ENCODE data around the gene GHRL. TPM values are rescaled to one million over a fixed set of nuclear protein-coding genes. Genes with fewer than 3 reads are reported as not detected.
A peak's percentile ranks its signal among the peaks of the same experiment; 100 is the strongest.
"Not testable (repeated sequence)": the region's sequence is repeated elsewhere in the genome, so short reads cannot be mapped to it uniquely, and the experiment has no call there.

Gene GHRL
- total RNA-seq, 1 donor from 2014 or later = 45.8 TPM

GRCh38 chr3:10268930-10269329 lies 23.8 kb downstream of the GHRL start:
- no peak overlapping the region for H3K27ac Mint-ChIP-seq
- H3K4me1 Mint-ChIP-seq (ENCODE audit: low read depth) = peaks cover 5% of the 10 kb centered on the region
- no peak overlapping the region for H3K4me3 Mint-ChIP-seq (ENCODE audit: low read depth)
- H3K27me3 Mint-ChIP-seq = no peaks in the 10 kb centered on the region
- H3K9me3 Mint-ChIP-seq (ENCODE audit: low read depth) = no peaks in the 10 kb centered on the region
- peaks cover 21% of the 10 kb centered on the region for H3K36me3 Mint-ChIP-seq (ENCODE audit: insufficient read depth)
- TF ChIP-seq CTCF (IDR thresholded peaks at IDR 0.05; ENCODE audit: unreplicated experiment) = no peak
- no peak for DNase-seq (ENCODE audit: low spot score, unreplicated experiment)

GRCh38 chr3:10268116-10268515 lies 24.6 kb downstream of the GHRL start:
- TF ChIP-seq CTCF (IDR thresholded peaks at IDR 0.05; ENCODE audit: unreplicated experiment) = no peak
- Mint-ChIP-seq H3K4me3 (ENCODE audit: low read depth) (no peak overlapping the region), H3K4me1 (ENCODE audit: low read depth) (peaks cover 11% of the 10 kb centered on the region), H3K27me3 (no peaks in the 10 kb centered on the region), H3K9me3 (ENCODE audit: low read depth) (no peaks in the 10 kb centered on the region), H3K36me3 (ENCODE audit: insufficient read depth) (peaks cover 27% of the 10 kb centered on the region), H3K27ac (no peak overlapping the region)
- DNase-seq (ENCODE audit: low spot score, unreplicated experiment) = no peak

GRCh38 chr3:10266936-10267335 lies 25.8 kb downstream of the GHRL start:
- not testable (repeated sequence) for H3K27me3 Mint-ChIP-seq; H3K4me3 Mint-ChIP-seq (ENCODE audit: low read depth); H3K4me1 Mint-ChIP-seq (ENCODE audit: low read depth); DNase-seq (ENCODE audit: low spot score, unreplicated experiment); H3K9me3 Mint-ChIP-seq (ENCODE audit: low read depth); H3K27ac Mint-ChIP-seq
- H3K36me3 Mint-ChIP-seq (ENCODE audit: insufficient read depth) = peaks cover 30% of the 10 kb centered on the region

GRCh38 chr3:10265833-10266232 lies 26.9 kb downstream of the GHRL start:
- Mint-ChIP-seq H3K9me3 (ENCODE audit: low read depth) (no peaks in the 10 kb centered on the region), H3K27ac (no peak overlapping the region), H3K4me1 (ENCODE audit: low read depth) (peaks cover 9% of the 10 kb centered on the region), H3K36me3 (ENCODE audit: insufficient read depth) (peaks cover 31% of the 10 kb centered on the region), H3K4me3 (ENCODE audit: low read depth) (no peak overlapping the region), H3K27me3 (no peaks in the 10 kb centered on the region)
- no peak for DNase-seq (ENCODE audit: low spot score, unreplicated experiment)
- no peak for TF ChIP-seq CTCF (IDR thresholded peaks at IDR 0.05; ENCODE audit: unreplicated experiment)

- H3K36me3 Mint-ChIP-seq (ENCODE audit: insufficient read depth) = peaks cover 35% of the 10 kb centered on the region
- peaks cover 9% of the 10 kb centered on the region for H3K4me1 Mint-ChIP-seq (ENCODE audit: low read depth)
- TF ChIP-seq CTCF (IDR thresholded peaks at IDR 0.05; ENCODE audit: unreplicated experiment) = peak; percentile 59
- H3K4me3 Mint-ChIP-seq (ENCODE audit: low read depth) = no peak overlapping the region
- no peaks in the 10 kb centered on the region for H3K27me3 Mint-ChIP-seq
- H3K9me3 Mint-ChIP-seq (ENCODE audit: low read depth) = no peaks in the 10 kb centered on the region
- no peak for DNase-seq (ENCODE audit: low spot score, unreplicated experiment)
- peak overlapping the region; percentile 15 for H3K27ac Mint-ChIP-seq
These were observed 28.9 kb downstream of the GHRL start for GRCh38 chr3:10263646-10264363.

- H3K9me3 Mint-ChIP-seq (ENCODE audit: low read depth) = no peaks in the 10 kb centered on the region
- no peak overlapping the region for H3K4me3 Mint-ChIP-seq (ENCODE audit: low read depth)
- peak overlapping the region; percentile 30 for H3K27ac Mint-ChIP-seq
- peaks cover 9% of the 10 kb centered on the region for H3K4me1 Mint-ChIP-seq (ENCODE audit: low read depth)
- no peaks in the 10 kb centered on the region for H3K27me3 Mint-ChIP-seq
- DNase-seq (ENCODE audit: low spot score, unreplicated experiment) = no peak
- H3K36me3 Mint-ChIP-seq (ENCODE audit: insufficient read depth) = peaks cover 28% of the 10 kb centered on the region
- no peak for TF ChIP-seq CTCF (IDR thresholded peaks at IDR 0.05; ENCODE audit: unreplicated experiment)
These were observed 30.7 kb downstream of the GHRL start for GRCh38 chr3:10262027-10262426.

Data from progenitor cell of endocrine pancreas (in vitro differentiated cells).